ENCODE data around the gene DNAJC5. TPM values are rescaled to one million over a fixed set of nuclear protein-coding genes. Genes with fewer than 3 reads are reported as not detected.

The DNAJC5 gene
- total and polyA plus RNA-seq, 10 donors = 12.7 to 83.1 (median 58.6) TPM

DNA sequence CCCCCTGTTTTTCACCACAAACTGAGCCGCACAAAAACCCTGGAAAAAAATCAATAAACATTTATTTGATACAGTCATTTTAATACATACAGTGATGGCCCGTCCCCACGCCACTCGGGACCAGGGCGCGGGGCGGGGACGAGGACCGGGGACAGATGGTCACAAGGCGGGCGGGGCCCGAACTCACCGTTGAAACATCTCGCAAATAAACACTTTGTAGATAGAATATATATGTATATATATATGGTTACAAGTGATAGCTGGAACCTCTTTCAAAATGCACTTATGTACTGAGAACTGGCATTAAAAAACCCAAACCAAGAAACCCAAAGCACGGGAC, 61.7 kb downstream of the DNAJC5 start:
- intact Hi-C loops (cut with DNase I; ENCODE audit: low total_unique reads) = no loop called here
- peak overlapping the region; percentile 46 to 99 (median 94) for H3K4me3 ChIP-seq
- WGBS, 5 donors = 1 to 2% (median 2%) methylated on average over 15 of the region's 15 CpGs
- H3K27me3 ChIP-seq (replicated peaks in 1 of 7) = no peaks in the 10 kb centered on the region
- peaks cover 0 to 46% (median 20%) of the 10 kb centered on the region in 6 donors for H3K36me3 ChIP-seq
- TF ChIP-seq, protein P1, sequence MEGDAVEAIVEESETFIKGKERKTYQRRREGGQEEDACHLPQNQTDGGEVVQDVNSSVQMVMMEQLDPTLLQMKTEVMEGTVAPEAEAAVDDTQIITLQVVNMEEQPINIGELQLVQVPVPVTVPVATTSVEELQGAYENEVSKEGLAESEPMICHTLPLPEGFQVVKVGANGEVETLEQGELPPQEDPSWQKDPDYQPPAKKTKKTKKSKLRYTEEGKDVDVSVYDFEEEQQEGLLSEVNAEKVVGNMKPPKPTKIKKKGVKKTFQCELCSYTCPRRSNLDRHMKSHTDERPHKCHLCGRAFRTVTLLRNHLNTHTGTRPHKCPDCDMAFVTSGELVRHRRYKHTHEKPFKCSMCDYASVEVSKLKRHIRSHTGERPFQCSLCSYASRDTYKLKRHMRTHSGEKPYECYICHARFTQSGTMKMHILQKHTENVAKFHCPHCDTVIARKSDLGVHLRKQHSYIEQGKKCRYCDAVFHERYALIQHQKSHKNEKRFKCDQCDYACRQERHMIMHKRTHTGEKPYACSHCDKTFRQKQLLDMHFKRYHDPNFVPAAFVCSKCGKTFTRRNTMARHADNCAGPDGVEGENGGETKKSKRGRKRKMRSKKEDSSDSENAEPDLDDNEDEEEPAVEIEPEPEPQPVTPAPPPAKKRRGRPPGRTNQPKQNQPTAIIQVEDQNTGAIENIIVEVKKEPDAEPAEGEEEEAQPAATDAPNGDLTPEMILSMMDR (IDR thresholded peaks at IDR 0.05 in 8 of 11, conservative IDR thresholded peaks at IDR 0.05 in 3 of 11) = no peak
- TF ChIP-seq POLR2A (IDR thresholded peaks at IDR 0.05) (no peak), POLR2AphosphoS5 (IDR thresholded peaks at IDR 0.05) (no peak)
- H3K27ac ChIP-seq = peak overlapping the region in 7 of 8 donors; percentile 54 to 96 (median 76)
- no peak for DNase-seq
- H3K9me3 ChIP-seq = no peaks in the 10 kb centered on the region
- peaks cover 34 to 65% (median 57%) of the 10 kb centered on the region in 6 donors for H3K4me1 ChIP-seq

- H3K9me3 ChIP-seq = no peaks in the 10 kb centered on the region
- peak; percentile 92 for DNase-seq
- intact Hi-C loops (cut with DNase I; ENCODE audit: low total_unique reads) = no loop called here
- H3K4me1 ChIP-seq = peaks cover 30 to 60% (median 52%) of the 10 kb centered on the region in 6 donors
- WGBS, 5 donors = 2 to 6% (median 3%) methylated on average over 17 to 28 of the region's 28 CpGs
- H3K27ac ChIP-seq = peak overlapping the region; percentile 37 to 96 (median 72)
- peaks cover 0 to 47% (median 25%) of the 10 kb centered on the region in 6 donors for H3K36me3 ChIP-seq
- peak; percentile 59 to 74 (median 60) for TF ChIP-seq POLR2AphosphoS5 (IDR thresholded peaks at IDR 0.05)
- TF ChIP-seq, protein P1 (IDR thresholded peaks at IDR 0.05 in 8 of 11, conservative IDR thresholded peaks at IDR 0.05 in 3 of 11) = peak in 2 of 11 experiments; percentile 27 to 43
- TF ChIP-seq POLR2A (IDR thresholded peaks at IDR 0.05) = no peak
- no peaks in the 10 kb centered on the region for H3K27me3 ChIP-seq (replicated peaks in 1 of 7)
- peak overlapping the region; percentile 46 to 99 (median 94) for H3K4me3 ChIP-seq
Measured at GRCh38 chr20:63957004-63957689, 62.2 kb downstream of the DNAJC5 start.

DNA sequence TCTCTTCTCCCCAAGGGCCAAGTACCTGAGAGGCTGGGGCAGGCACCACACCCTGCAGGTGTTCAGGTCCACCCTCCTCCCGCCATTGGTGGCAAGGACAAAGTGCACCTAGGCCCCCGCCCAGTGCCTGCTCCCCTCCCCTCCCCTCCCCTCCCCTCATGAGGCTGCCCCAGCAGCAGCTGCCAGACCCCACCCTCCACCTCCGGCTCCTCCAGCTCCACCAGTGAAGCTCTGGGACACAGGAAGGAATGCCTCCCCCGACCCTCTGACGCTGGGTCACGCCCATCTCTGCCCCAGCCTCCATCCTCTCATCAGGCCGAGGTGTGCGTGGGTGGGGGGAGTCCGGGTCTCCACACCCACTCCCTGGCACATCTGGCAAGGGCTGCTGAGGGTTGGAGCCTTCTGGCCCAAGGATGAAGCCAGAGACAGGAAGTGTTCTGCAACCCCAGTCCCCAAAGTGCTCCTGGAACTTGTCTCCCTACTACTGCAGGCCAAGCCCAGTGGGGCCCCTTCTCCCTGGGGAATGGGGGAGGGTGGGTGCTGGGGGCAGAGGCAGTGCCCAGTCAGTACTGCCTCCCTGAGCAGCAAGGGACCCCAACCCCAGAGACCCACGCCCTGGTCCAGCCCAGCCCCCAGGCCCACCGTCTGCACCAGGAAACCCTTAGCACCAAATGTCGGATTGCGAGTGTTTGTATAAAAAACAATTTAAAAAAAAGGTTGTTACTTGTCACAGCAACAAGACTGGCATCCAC, 62.9 kb downstream of the DNAJC5 start:
- H3K4me1 ChIP-seq = peaks cover 25 to 53% (median 45%) of the 10 kb centered on the region in 6 donors
- WGBS, 5 donors = 47 to 64% (median 55%) methylated on average over 11 to 13 of the region's 13 CpGs
- no peaks in the 10 kb centered on the region for H3K27me3 ChIP-seq (replicated peaks in 1 of 7)
- H3K4me3 ChIP-seq = peak overlapping the region in 2 of 8 donors; percentile 96 to 99
- intact Hi-C loops (cut with DNase I; ENCODE audit: low total_unique reads) = no loop called here
- peaks cover 0 to 47% (median 33%) of the 10 kb centered on the region in 6 donors for H3K36me3 ChIP-seq
- TF ChIP-seq, protein P1 (IDR thresholded peaks at IDR 0.05 in 8 of 11, conservative IDR thresholded peaks at IDR 0.05 in 3 of 11) = no peak
- TF ChIP-seq POLR2AphosphoS5 (IDR thresholded peaks at IDR 0.05) = peak in 1 of 3 donors; percentile 17
- no peaks in the 10 kb centered on the region for H3K9me3 ChIP-seq
- peak overlapping the region in 5 of 8 donors; percentile 65 to 96 (median 92) for H3K27ac ChIP-seq
- DNase-seq = peak; percentile 79

DNA sequence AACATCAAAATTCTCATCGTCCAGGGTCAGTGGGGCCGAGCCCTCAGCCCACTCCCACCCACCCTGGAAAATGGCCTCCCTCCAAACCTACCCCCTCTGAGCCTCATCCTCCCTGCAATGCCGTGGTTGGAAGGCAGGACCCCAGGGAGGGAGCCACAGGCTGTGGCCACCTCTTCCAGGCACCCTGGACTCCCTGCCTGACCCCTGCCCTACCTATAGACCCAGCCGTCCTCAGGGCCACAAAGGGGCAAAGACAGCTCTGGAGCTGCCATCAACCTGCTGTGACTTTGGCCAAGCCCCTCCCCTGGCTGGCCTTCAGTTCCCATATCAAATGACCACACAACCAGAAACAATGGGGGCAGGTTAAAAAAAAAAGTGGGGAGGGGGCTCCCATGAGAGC, 63.5 kb downstream of the DNAJC5 start:
- H3K9me3 ChIP-seq = no peaks in the 10 kb centered on the region
- 80 to 88% (median 81%) methylated on average over 3 to 4 of the region's 4 CpGs for whole genome bisulfite sequencing, 5 donors
- TF ChIP-seq POLR2AphosphoS5 (IDR thresholded peaks at IDR 0.05) = no peak
- TF ChIP-seq POLR2A (IDR thresholded peaks at IDR 0.05) = no peak
- TF ChIP-seq, protein P1 (IDR thresholded peaks at IDR 0.05 in 8 of 11, conservative IDR thresholded peaks at IDR 0.05 in 3 of 11) = no peak

More for the DNA sequence above, 63.5 kb downstream of the DNAJC5 start:
- intact Hi-C loops (cut with DNase I; ENCODE audit: low total_unique reads) = no loop called here
- Histone ChIP-seq H3K27ac (peak overlapping the region in 2 of 8 donors; percentile 93 to 96), H3K4me1 (peaks cover 24 to 47% (median 40%) of the 10 kb centered on the region in 6 donors), H3K36me3 (peaks cover 0 to 51% (median 39%) of the 10 kb centered on the region in 6 donors), H3K4me3 (no peak overlapping the region), H3K27me3 (replicated peaks in 1 of 7) (no peaks in the 10 kb centered on the region)
- DNase-seq = no peak
